ENCODE data around the gene GOLGA6C. TPM values are rescaled to one million over a fixed set of nuclear protein-coding genes. Genes with fewer than 3 reads are reported as not detected.
"Not testable (repeated sequence)": the region's sequence is repeated elsewhere in the genome, so short reads cannot be mapped to it uniquely, and the experiment has no call there.

The GOLGA6C gene
- total RNA-seq, 1 donor = not detected

DNA sequence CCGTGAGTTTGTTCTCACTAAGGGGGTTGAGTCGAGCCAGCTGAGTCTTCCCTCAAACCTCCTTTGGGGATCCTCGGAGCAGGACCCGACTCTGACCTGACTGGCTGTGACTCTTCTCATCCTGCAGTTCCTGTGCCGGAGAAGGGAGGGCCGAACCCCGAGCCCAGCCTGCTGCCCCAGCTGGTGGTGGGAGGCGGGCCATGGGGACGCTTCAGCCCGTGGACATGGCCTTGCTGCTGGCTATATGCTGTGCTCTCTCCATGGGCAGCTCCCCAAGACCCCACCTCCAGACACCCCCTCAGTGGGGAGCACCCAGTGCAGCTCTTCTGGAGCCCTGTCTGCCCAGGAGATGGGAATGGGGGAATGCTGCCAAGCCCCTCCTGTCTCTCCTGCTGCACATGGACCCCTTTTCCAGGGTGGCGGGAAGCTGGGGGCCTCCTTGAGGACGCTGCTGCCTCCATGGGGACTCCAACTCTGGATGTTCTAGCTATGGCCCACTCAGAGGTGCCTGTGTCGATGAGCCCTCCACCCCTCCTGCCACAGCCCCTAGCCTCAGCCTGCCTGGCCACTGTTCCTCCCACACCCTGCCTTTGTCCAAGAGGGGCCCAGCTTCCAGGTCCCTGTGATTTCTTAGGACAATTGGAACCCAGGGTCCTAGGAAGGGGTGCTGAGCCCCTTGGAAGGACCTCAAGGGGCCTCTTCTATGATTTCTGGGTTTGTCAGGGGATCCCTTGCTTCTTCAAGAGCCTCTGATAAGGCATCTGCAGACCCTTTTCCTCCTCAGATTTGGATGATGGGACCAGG, 43.6 kb upstream of the GOLGA6C start:
- Histone ChIP-seq H2AFZ (ENCODE audit: low read length) (no peak overlapping the region), H3K27ac (ENCODE audit: low read depth, low read length) (no peak overlapping the region), H3K4me2 (ENCODE audit: insufficient read depth, low read length) (no peak overlapping the region), H3K4me1 (ENCODE audit: insufficient read depth, low read length) (no peaks in the 10 kb centered on the region), H3K9me3 (ENCODE audit: low read depth, low read length) (no peaks in the 10 kb centered on the region), H3K79me2 (ENCODE audit: insufficient read depth, low read length) (peaks cover 40% of the 10 kb centered on the region), H3K36me3 (ENCODE audit: insufficient read depth, low read length) (peaks cover 34% of the 10 kb centered on the region), H3K4me3 (ENCODE audit: insufficient read depth, low read length) (no peak overlapping the region), H4K20me1 (ENCODE audit: insufficient read depth, low read length) (peaks cover 40% of the 10 kb centered on the region), H3K27me3 (ENCODE audit: insufficient read depth, low read length) (no peaks in the 10 kb centered on the region)
- TF ChIP-seq, protein P1, sequence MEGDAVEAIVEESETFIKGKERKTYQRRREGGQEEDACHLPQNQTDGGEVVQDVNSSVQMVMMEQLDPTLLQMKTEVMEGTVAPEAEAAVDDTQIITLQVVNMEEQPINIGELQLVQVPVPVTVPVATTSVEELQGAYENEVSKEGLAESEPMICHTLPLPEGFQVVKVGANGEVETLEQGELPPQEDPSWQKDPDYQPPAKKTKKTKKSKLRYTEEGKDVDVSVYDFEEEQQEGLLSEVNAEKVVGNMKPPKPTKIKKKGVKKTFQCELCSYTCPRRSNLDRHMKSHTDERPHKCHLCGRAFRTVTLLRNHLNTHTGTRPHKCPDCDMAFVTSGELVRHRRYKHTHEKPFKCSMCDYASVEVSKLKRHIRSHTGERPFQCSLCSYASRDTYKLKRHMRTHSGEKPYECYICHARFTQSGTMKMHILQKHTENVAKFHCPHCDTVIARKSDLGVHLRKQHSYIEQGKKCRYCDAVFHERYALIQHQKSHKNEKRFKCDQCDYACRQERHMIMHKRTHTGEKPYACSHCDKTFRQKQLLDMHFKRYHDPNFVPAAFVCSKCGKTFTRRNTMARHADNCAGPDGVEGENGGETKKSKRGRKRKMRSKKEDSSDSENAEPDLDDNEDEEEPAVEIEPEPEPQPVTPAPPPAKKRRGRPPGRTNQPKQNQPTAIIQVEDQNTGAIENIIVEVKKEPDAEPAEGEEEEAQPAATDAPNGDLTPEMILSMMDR (IDR thresholded peaks at IDR 0.05; ENCODE audit: extremely low read depth, low read depth, low read length) = no peak
- DNase-seq (ENCODE audit: insufficient read length, low spot score, missing footprints) = no peak

DNA sequence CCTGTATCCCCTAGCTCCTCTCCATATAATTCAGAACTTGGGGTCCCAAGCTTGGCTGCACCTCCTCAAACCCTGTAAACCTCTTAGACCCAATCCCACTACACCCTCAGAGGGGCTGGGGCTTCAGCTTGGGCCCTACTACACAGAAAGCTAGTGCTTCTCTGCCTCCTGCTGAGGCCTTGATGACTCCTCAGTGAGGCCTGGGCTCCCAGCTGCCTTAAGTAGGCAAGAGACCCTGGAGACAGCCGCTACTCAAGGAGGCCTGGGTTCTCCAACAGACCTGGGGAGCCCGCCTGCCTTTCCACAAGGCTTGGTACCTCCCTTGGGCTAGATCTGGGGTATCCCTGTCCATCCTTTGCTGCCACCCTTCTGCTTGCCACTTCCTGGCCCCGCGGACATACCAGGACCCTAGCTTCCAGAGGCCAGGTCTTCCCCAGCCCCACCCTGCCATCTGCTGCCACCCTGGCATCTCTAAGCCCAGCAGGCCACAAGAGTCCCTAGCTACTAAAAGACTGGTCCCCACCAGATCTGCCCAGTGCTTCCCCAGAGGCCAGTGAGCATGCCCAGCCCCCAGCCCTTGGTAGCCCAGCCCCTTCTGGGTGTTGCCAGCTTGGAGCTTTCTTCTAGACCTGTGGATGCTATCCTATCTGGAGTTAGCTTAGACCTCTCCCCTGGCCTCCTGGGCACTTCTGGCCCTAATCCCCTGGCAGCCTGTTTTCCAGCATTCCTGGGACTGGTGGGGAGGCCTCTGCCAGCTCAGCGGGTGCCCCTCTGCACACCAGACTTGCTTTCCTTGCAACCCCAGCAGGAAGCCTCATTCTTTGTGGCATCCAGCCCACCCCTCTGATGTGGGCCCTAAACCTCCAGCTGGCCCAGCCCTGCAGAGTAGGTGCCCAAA, 42.8 kb upstream of the GOLGA6C start:
- Histone ChIP-seq H3K36me3 (ENCODE audit: insufficient read depth, low read length) (peaks cover 26% of the 10 kb centered on the region), H3K27ac (ENCODE audit: low read depth, low read length) (no peak overlapping the region), H4K20me1 (ENCODE audit: insufficient read depth, low read length) (peaks cover 32% of the 10 kb centered on the region), H3K79me2 (ENCODE audit: insufficient read depth, low read length) (peaks cover 31% of the 10 kb centered on the region), H3K4me3 (ENCODE audit: insufficient read depth, low read length) (no peak overlapping the region), H3K27me3 (ENCODE audit: insufficient read depth, low read length) (no peaks in the 10 kb centered on the region), H3K4me2 (ENCODE audit: insufficient read depth, low read length) (no peak overlapping the region), H2AFZ (ENCODE audit: low read length) (no peak overlapping the region), H3K9me3 (ENCODE audit: low read depth, low read length) (no peaks in the 10 kb centered on the region), H3K4me1 (ENCODE audit: insufficient read depth, low read length) (no peaks in the 10 kb centered on the region)
- no peak for DNase-seq (ENCODE audit: insufficient read length, low spot score, missing footprints)
- TF ChIP-seq, protein P1 (IDR thresholded peaks at IDR 0.05; ENCODE audit: extremely low read depth, low read depth, low read length) = no peak

DNA sequence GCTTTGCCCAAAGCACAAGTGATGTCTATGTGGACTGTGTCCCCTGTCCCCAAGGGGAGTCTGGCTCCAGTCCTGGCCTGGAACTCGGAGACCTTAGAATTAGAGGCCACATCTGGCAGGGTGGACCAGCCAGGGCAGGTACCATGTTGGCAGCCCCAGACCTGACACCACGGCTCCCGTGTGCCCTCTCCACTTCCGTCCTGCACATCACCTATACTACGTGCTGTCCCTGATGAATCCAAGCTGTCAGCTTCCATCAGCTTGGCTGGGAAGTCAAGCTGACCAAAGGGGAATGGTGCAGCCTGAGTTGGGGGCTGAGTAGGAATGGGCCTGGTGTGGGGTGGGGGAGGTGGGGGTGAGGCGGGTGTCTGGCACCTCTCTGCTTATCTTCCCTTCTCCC, 41.1 kb upstream of the GOLGA6C start:
- no peaks in the 10 kb centered on the region for H3K9me3 ChIP-seq (ENCODE audit: low read depth, low read length)
- TF ChIP-seq, protein P1 (IDR thresholded peaks at IDR 0.05; ENCODE audit: extremely low read depth, low read depth, low read length) = no peak
- H3K4me2 ChIP-seq (ENCODE audit: insufficient read depth, low read length) = no peak overlapping the region
- peaks cover 13% of the 10 kb centered on the region for H3K36me3 ChIP-seq (ENCODE audit: insufficient read depth, low read length)
- no peaks in the 10 kb centered on the region for H3K27me3 ChIP-seq (ENCODE audit: insufficient read depth, low read length)
- peaks cover 14% of the 10 kb centered on the region for H3K79me2 ChIP-seq (ENCODE audit: insufficient read depth, low read length)
- H2AFZ ChIP-seq (ENCODE audit: low read length) = no peak overlapping the region
- H3K4me1 ChIP-seq (ENCODE audit: insufficient read depth, low read length) = no peaks in the 10 kb centered on the region
- H3K27ac ChIP-seq (ENCODE audit: low read depth, low read length) = no peak overlapping the region
- DNase-seq (ENCODE audit: insufficient read length, low spot score, missing footprints) = no peak
- no peak overlapping the region for H3K4me3 ChIP-seq (ENCODE audit: insufficient read depth, low read length)
- peaks cover 15% of the 10 kb centered on the region for H4K20me1 ChIP-seq (ENCODE audit: insufficient read depth, low read length)

DNA sequence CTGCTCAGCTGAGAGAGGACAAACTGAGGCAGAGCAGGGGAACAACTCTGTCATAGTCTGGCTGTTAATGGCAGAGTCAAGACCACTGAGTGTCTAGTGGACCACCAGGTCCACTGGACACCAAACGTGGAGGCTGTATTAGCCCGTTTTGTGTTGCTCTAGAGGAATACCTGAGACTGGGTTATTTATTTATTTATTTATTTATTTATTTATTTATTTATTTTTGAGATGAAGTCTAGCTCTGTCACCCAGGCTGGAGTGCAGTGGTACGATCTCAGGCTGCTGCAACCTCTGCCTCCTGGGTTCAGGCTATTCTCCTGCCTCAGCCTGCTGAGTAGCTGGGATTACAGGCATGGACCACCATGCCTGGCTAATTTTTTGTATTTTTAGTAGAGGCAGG, 40.6 kb upstream of the GOLGA6C start:
- not testable (repeated sequence) for H3K27me3 ChIP-seq (ENCODE audit: insufficient read depth, low read length); H4K20me1 ChIP-seq (ENCODE audit: insufficient read depth, low read length); H3K4me2 ChIP-seq (ENCODE audit: insufficient read depth, low read length); H3K79me2 ChIP-seq (ENCODE audit: insufficient read depth, low read length); H3K36me3 ChIP-seq (ENCODE audit: insufficient read depth, low read length); H3K27ac ChIP-seq (ENCODE audit: low read depth, low read length); H3K4me1 ChIP-seq (ENCODE audit: insufficient read depth, low read length); H2AFZ ChIP-seq (ENCODE audit: low read length); H3K4me3 ChIP-seq (ENCODE audit: insufficient read depth, low read length); H3K9me3 ChIP-seq (ENCODE audit: low read depth, low read length); DNase-seq (ENCODE audit: insufficient read length, low spot score, missing footprints)

DNA sequence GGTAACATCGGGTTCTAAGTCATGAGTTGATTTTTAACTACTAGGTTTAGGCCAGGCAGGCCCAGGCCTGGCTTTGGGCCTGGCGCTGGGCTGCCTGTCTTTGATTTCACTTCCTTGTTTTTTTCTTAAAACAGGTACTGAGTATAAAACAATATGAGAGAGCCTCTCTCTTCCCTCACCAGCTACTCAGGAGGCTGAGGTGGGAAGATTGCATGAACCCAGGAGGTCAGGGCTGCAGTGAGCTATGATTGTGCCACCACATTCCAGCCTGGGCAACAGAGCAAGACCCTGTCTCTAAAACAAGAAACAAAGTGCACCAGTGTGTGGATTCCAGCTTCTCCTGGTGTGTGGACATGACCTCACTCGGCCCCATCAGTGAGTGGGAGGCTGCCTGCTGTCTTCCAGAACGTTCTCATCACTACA, 38.6 kb upstream of the GOLGA6C start:
- H3K79me2 ChIP-seq (ENCODE audit: insufficient read depth, low read length); H3K36me3 ChIP-seq (ENCODE audit: insufficient read depth, low read length); H3K27me3 ChIP-seq (ENCODE audit: insufficient read depth, low read length); H3K4me2 ChIP-seq (ENCODE audit: insufficient read depth, low read length); H3K9me3 ChIP-seq (ENCODE audit: low read depth, low read length); H2AFZ ChIP-seq (ENCODE audit: low read length); H3K4me3 ChIP-seq (ENCODE audit: insufficient read depth, low read length); H4K20me1 ChIP-seq (ENCODE audit: insufficient read depth, low read length); DNase-seq (ENCODE audit: insufficient read length, low spot score, missing footprints); H3K4me1 ChIP-seq (ENCODE audit: insufficient read depth, low read length); H3K27ac ChIP-seq (ENCODE audit: low read depth, low read length): not testable (repeated sequence)

Measured in osteoblast (primary cell).